ENCODE measurements around the gene SLC27A6. TPM values are rescaled to one million over a fixed set of nuclear protein-coding genes. Genes with fewer than 3 reads are reported as not detected.

Gene SLC27A6
- total and polyA plus RNA-seq, 10 of the 15 experiments (the other 5 are each of a cell fraction or from before 2014, with no cell fraction given) = not detected

GRCh38 chr5:128973244-128973643 is 8.0 kb downstream of the SLC27A6 start (continued):
- TF ChIP-seq MLLT1 (IDR thresholded peaks at IDR 0.05) = no peak
- TF ChIP-seq HDGF (IDR thresholded peaks at IDR 0.05) = no peak
- TF ChIP-seq HCFC1 (IDR thresholded peaks at IDR 0.05; ENCODE audit: low read length) = no peak
- no peak for TF ChIP-seq TCF7 (IDR thresholded peaks at IDR 0.05; ENCODE audit: borderline replicate concordance)
- no peak for TF ChIP-seq RUNX3 (IDR thresholded peaks at IDR 0.05; ENCODE audit: low read length)
- no peak for TF ChIP-seq NR2C2 (IDR thresholded peaks at IDR 0.05; ENCODE audit: borderline replicate concordance, control insufficient read depth, insufficient read length, low read depth)
- TF ChIP-seq TBL1XR1 (IDR thresholded peaks at IDR 0.05; ENCODE audit: low read depth, low read length) = no peak
- no peak for TF ChIP-seq E2F8 (IDR thresholded peaks at IDR 0.05; ENCODE audit: low read depth, partially characterized antibody)
- TF ChIP-seq CEBPZ (IDR thresholded peaks at IDR 0.05; ENCODE audit: low read depth, low read length) = no peak
- TF ChIP-seq ASH2L (IDR thresholded peaks at IDR 0.05; ENCODE audit: borderline replicate concordance, low read depth) = no peak
